ENCODE results near the gene AUP1.
A peak's percentile ranks its signal among the peaks of the same experiment; 100 is the strongest.

AUP1 gene

DNA sequence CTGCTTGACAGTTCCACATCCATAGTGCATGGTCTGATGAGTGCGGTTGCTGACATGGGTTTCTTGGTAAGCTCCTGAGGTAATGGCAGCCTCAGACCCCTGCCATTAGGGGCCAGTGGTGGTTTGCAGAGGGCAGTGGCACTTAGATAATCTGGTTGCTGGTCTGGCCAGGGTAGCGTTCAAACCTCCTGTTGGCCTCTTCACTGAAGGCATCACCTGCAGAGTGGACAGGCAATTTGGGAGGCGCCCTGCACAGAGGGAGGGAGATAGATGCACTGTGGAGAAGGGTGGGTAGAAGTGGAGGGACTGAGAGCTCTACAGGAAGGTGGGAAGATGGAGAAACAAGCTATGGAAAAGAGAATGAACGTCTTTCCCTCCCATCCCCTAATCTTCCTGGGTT lies 4.0 kb upstream of the AUP1 start:
- DNase-seq, result no peak

DNA sequence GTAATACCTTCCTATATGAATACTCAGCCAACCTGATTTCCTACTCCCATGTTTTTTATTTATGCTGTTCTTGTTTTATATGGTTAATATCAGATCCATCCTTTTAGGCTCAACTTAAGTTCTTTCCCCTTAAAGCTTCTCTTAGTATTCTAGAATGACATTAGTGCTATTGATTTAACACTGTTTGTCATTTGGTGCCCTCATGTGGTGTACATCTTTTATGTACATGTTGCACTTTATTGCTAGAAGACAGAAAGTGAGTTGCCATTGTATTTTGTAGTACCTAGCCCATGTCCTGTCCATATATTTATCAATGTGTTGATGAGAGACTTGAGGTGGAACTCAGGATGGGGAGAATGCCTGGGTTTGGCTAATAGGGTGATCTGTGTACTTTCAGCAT lies 2.7 kb upstream of the AUP1 start:
- peak; percentile 64 for DNase-seq

- DNase-seq, result no peak
These were observed 2.2 kb upstream of the AUP1 start for GRCh38 chr2:74531666-74532065.

GRCh38 chr2:74530239-74531187 lies 1.0 kb upstream of the AUP1 start:
- peak; percentile 70 for DNase-seq

DNA sequence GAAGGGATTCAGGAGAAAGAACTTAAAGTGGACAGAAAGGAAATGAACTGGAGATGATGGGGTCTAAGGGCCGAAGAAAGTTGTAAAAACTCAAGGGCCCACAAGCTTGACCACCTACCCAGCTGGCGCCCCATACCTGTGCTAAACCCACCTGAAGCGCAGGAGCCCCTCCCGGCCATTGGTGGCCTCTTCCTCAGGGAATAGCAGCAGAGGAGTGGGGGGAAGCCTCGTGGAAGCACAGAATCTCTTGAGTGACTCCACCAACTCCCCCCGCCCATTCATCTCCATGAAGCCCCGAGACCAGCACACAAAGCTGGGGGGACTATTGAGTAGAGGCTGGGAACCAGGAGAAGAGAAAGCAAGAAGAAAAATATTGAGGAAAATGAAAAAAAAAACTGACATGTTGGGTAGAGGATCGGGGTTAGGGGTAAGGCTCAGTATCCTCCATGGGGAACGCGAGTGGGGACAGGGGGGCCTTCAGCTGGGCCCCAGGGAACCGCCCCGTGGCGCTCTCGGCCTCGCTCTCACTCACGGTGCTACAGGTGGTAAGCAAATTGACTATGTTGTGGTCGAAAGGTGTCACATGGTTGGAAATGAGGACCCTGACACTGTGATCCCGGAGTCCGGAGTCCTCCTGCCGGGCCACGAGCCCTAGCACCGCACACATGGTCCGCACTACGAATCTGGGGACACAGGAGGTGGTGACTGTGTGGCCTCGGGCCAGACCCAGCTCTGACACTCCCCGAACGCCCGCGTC lies 728 bp downstream of the AUP1 start:
- DNase-seq, result peak; percentile 28

DNA sequence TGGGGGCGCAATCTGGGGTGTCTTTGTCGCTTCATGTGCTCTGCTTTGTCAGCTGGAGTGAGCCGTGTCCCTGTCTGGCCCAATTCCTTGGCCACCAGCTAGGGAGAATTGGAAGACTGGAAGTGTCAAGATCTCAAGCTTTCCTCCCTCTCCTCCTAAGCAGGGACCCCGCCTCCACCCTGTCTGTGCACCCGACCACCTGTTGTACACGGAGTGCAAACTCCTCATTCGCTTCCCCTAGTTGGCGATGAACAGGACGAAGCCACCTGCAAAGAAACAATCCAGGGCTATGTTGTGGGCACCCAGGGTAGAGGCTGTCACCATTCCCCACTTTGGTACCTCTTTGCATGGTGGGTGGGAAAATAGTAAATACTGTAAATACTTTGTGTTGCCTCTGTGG lies 1.8 kb downstream of the AUP1 start:
- DNase-seq, result no peak

DNA sequence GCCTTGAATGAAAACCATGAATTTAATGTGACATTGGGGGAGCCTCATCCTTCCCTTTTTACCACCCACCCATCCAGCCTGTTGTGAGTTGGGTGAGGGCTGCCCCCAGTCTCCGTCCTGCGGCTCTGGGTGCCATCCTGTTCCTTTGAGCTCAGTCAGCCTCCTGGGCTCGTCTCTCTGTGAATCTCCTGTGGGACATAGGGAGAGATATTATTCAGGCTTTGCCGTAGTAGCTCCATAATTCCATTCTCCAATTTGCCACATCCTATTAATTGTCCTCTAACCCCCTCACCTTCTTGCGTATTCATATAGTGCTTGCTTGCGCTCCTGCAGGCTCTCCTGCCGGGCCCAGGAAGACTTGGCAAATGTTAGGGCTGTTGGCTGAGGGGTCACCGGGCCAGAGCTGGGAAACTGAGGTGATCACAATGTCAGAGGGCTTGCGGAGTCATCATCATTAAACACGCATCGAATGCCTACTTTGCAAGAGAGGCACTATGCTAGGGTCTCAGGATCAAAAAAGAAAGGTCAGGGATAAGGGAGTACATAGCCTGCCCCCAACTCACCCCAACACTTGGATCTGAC lies 2.8 kb downstream of the AUP1 start:
- DNase-seq, result no peak

DNA sequence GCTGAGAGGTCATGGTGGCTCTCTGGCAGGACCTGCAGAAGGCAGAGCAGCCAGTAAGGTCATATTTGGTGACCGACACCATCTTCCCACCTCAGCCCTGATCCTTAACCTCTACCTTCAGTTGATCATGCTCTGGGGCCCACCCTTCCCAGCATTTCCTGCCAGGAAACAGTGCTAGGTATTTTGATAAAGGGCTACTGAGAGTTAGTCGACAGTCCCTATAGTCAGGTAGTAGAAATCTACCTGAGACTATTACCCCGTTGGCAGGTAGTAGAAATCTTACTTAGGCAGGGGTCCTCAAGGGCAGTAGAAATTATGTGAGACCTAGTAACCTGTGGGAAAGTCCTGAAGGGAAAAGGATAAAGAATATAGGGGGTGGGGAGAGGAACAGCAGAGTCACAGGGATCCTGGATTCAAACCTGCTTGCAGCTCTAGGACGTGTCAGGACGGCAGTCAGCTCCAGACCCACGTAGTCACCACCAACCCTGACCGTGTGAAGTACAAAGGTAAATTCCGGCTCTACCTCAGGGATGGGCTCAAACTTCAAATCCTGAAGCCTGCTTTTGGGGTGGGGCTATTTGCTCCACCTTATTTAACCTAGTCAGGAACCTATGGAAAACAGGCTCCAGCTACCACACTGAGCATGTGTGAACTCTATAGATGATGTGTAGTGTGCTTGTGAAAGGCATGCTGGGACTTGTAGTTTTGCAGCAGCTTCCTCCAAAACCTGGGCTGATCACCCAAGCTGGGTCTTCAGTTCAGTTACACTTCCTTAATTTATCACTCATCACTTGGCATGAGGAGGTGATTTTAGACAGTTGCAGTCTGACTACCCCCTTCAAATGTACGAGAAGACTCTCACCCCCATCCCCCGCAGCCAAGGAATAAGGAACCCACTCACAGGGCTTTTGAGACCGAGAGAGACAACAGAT lies 3.5 kb downstream of the AUP1 start, which contains the start of gene DQX1:
Gene DQX1, minus strand, starts transcription at position 515 of the 932 bp plus-strand sequence. Its CDS starts 502 bp downstream, at position 13.
- DNase-seq, result peak; percentile 49

- no peak for DNase-seq
These were observed 4.4 kb downstream of the AUP1 start for GRCh38 chr2:74524955-74525716.

GRCh38 chr2:74524005-74524404 lies 5.5 kb downstream of the AUP1 start:
- DNase-seq, result no peak

GRCh38 chr2:74522516-74522915 lies 7.0 kb downstream of the AUP1 start:
- DNase-seq, result no peak

DNA sequence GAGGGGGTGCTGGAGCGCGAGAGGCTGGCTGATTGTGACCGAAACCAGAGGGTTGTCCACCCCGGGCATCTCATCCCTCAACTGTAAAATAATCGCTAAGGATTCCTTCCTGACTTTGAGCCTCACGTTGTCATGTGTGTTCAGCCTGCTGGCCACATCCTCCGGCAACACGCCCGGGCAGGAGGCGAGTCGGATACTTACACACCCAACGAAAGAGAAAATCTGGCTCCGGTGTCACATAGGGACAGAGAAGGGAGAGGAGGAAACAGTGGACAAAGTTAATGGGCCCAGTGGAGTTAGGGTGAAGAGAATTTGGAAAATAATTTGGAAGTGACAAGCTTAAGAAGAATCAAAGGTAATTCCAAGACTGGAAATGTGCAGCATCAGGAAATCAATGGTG lies 12.9 kb downstream of the AUP1 start:
- DNase-seq, result no peak

DNA sequence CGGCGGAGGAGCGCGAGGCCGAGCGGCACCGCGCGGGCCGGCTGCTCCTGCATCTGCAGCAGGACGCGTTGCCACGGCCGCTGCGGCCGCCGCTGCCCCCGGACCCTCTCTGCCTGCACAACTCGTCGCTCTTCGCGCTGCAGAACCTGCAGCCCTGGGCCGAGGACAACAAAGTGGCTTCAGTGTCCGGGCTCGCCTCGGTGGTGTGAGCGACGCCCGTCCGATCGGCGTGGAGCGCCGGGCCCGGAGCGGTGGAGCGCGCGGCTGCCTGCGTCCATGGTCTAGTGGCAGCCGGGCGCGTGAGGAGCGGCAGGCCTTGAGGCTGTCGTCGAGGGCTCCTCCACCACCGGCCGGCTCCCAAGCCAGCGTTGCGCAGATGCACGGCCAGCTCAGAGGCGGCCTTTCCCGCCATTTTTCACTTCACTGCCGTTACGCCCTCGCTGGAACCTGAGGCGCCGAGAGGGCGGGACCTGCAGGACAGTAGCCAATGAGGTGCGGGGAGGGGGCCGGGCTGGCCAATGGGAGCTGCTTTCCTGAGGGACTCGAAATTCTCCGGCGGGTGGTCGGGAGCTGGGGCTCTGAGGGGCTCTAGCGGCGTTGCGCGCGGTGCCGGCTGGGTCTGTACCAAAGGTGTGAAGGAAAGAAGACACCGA lies 13.4 kb downstream of the AUP1 start:
- peak; percentile 81 for DNase-seq

GRCh38 chr2:74515271-74515980 lies 14.1 kb downstream of the AUP1 start:
- no peak for DNase-seq

GRCh38 chr2:74514368-74515270 lies 14.9 kb downstream of the AUP1 start, which contains the start of gene TLX2:
TLX2 (plus strand) TSS chr2:74514450; CDS start chr2:74514807, 357 bp downstream.
- DNase-seq, result no peak

DNA sequence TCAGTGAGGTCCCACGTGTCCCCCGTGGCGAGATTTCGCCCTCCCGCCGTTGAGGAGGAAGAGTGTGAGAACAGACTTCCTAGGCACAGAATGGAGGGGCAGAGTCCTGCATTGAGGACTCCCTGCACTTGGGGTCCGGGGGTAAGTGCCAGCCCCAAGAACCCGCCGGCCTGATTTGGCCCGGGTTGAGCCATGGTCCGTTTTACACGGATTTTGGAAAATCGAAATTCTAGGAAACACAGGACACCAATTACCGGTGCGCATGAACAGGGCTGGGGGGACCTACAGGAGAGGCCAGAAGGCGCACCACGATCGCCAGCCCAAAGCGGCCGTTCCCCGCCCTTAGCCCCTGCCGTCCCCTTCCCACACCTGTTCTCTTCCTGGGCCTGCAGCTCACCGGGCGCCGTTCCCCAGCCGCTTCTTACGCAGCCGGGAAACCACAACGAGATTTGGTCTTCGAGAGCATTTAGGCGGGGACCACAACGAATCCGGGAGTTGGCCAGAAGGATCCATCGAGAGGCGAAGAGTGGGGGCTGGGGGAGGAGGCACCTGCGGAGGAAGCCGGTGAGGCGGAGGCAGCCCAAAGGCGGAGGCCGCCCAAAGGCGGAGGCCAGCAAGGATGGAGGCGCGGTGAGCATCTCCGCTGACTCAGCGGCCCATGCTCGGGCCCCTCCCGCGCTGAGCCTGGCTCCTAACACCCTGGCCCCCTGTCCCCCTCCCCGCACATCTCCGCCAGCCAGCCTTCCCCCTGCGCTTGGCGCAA lies 15.7 kb downstream of the AUP1 start:
- peak; percentile 38 for DNase-seq

DNA sequence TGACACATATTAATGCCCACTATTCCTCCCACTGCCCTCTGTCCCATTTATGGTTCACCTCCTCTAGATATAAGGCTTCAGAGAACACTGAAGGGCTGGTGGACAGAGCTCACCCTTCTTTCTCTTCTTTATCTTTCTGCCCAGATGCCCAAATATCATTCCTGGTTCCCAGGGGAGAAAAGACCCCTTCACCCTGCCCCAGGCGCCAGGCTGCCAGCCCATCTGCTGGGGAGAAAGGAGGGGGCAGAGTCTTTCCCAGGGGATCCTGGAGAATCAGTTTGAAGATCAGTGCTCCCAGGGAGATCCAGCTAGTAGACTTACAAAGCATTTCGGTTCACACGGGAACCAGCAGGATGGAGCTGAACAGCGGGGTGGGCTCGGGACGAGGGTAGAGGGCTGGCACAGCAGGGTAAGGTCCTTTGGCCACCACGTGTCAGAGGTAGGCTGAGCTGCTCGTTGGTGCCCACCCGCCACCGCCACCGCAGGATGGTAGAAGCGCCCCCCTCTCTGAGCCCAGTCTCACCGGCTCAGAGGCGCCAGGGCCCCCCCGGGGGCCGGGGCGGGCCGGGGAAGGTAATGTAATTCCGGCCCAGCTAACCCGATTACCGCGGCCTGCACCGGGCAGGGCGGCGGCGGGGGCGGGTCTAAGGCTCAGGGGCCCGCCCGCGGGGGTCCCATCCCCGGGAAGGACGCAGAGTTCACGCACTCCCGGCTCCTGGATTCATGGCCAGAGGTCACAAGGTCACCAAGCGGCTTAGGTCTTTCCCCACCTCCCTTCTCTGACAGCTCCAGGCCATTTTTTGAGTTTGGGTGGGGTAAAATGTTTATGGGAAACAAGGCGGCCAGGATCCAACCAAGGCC lies 16.5 kb downstream of the AUP1 start:
- DNase-seq, result no peak

All from CD4-positive, alpha-beta T cell treated with Interleukin-12 subunit alpha and Interleukin-12 subunit beta, for 1 hour (primary cell).